IMR-90 (cell line): ENCODE data around the gene PEX10. TPM values are rescaled to one million over a fixed set of nuclear protein-coding genes. Genes with fewer than 3 reads are reported as not detected.

ENCODE experiments used
- ATAC-seq: fragments of 200-7000 bp; cut with Tn5 transposase; 2 replicates; pipeline ENCODE4 v1.9.1; 2020; ENCODE audit warnings: low read depth, mild to moderate bottlenecking, moderate library complexity
- BruUV-seq: library from RNA; stranded (reverse); fragments of 400-500 nt; replicated peaks from 2 replicates; lab custom pipeline; 2021; lab: Mats Ljungman, UMichigan
- CTCF ChIA-PET: fragments of 300-600 bp; formaldehyde crosslinking; extraction: SDS; loops from one replicate; lab custom pipeline; 2021; ENCODE audit warnings: antibody characterized with exemption; lab: Yijun Ruan, JAX
- POLR2A ChIA-PET: fragments of 300-600 bp; sonication (Branson Sonifier 250); formaldehyde crosslinking; loops from one replicate; lab custom pipeline; 2022; ENCODE audit warnings: antibody characterized with exemption; ENCODE audit not compliant: unreplicated experiment; lab: Charles Lee
- DNase-seq: peaks from one replicate; pipeline ENCODE4 v3.0.0; 2013
- H2AFZ ChIP-seq: replicated peaks from 2 replicates; pipeline ENCODE3; 2013; ENCODE audit warnings: low read length, mild to moderate bottlenecking; ENCODE audit not compliant: poor library complexity
- H2AK5ac ChIP-seq: 2 replicates; pipeline ENCODE4 v1.6.1; 2013; ENCODE audit warnings: low read depth, low read length, inconsistent platforms
- H2AK9ac ChIP-seq: replicated peaks from 2 replicates; pipeline ENCODE3; 2013; ENCODE audit warnings: mild to moderate bottlenecking, low read depth, low read length, moderate library complexity; ENCODE audit not compliant: poor library complexity
- H2BK120ac ChIP-seq: 2 replicates; pipeline ENCODE4 v1.6.1; 2013; ENCODE audit warnings: low read depth, low read length, inconsistent platforms
- H2BK15ac ChIP-seq: 3 replicates; pipeline ENCODE4 v1.6.1; 2013; ENCODE audit warnings: low read depth, low read length, inconsistent platforms
- H2BK20ac ChIP-seq: 2 replicates; pipeline ENCODE4 v1.6.1; 2013; ENCODE audit warnings: low read depth, mild to moderate bottlenecking, inconsistent platforms, low read length, moderate library complexity
- H2BK5ac ChIP-seq: 2 replicates; pipeline ENCODE4 v1.6.1; 2013; ENCODE audit warnings: mild to moderate bottlenecking, low read depth, low read length, inconsistent platforms; ENCODE audit not compliant: poor library complexity, severe bottlenecking
- H3K14ac ChIP-seq: replicated peaks from 2 replicates; pipeline ENCODE4 v1.6.1; 2013; ENCODE audit warnings: low read depth, low read length, inconsistent platforms
- H3K18ac ChIP-seq: 2 replicates; pipeline ENCODE4 v1.6.1; 2013; ENCODE audit warnings: low read depth, low read length, control low read depth
- H3K23ac ChIP-seq: 2 replicates; pipeline ENCODE4 v1.6.1; 2013; ENCODE audit warnings: low read depth, low read length, inconsistent platforms
- H3K27ac ChIP-seq: 2 replicates; pipeline ENCODE4 v1.5.1; 2013; ENCODE audit warnings: mild to moderate bottlenecking, control low read depth, low read length; ENCODE audit not compliant: insufficient read depth
- H3K27me3 ChIP-seq: 2 replicates; pipeline ENCODE4 v1.6.1; 2013; ENCODE audit warnings: low read length; ENCODE audit not compliant: control insufficient read depth, insufficient read depth
- H3K36me3 ChIP-seq: 2 replicates; pipeline ENCODE4 v1.6.1; 2013; ENCODE audit warnings: low read length, mixed read lengths; ENCODE audit not compliant: control insufficient read depth, insufficient read depth
- H3K4ac ChIP-seq: 2 replicates; pipeline ENCODE4 v1.6.1; 2013; ENCODE audit warnings: low read depth, low read length, inconsistent platforms
- H3K4me1 ChIP-seq: 2 replicates; pipeline ENCODE4 v1.6.1; 2013; ENCODE audit warnings: low read length, mixed read lengths; ENCODE audit not compliant: control insufficient read depth, insufficient read depth
- H3K4me2 ChIP-seq: 2 replicates; pipeline ENCODE4 v1.6.1; 2013; ENCODE audit warnings: low read depth, mild to moderate bottlenecking, control low read depth, low read length, moderate library complexity
- H3K4me3 ChIP-seq: 2 replicates; pipeline ENCODE4 v1.5.1; 2013; ENCODE audit warnings: low read depth, mild to moderate bottlenecking, control low read depth, low read length, moderate library complexity; ENCODE audit not compliant: insufficient read depth
- H3K56ac ChIP-seq: 2 replicates; pipeline ENCODE4 v1.6.1; 2013; ENCODE audit warnings: low read length, inconsistent platforms; ENCODE audit not compliant: insufficient read depth; ENCODE audit errors: extremely low read depth
- H3K79me1 ChIP-seq, 2 experiments: 2 replicates each; pipeline ENCODE4 v1.6.1; 2013; ENCODE audit warnings: low read length in 2 of 2, inconsistent platforms in 1 of 2, low read depth in 1 of 2
- H3K9ac ChIP-seq: 2 replicates; pipeline ENCODE4 v1.6.1; 2013; ENCODE audit warnings: low read depth, low read length, control low read depth
- H3K9me1 ChIP-seq: 2 replicates; pipeline ENCODE4 v1.6.1; 2013; ENCODE audit warnings: low read length, inconsistent platforms; ENCODE audit not compliant: insufficient read depth
- H3K9me3 ChIP-seq: 2 replicates; pipeline ENCODE4 v1.6.1; 2013; ENCODE audit warnings: low read length; ENCODE audit not compliant: control insufficient read depth, insufficient read depth
- H4K20me1 ChIP-seq: 2 replicates; pipeline ENCODE4 v1.6.1; 2013; ENCODE audit warnings: low read length, inconsistent platforms; ENCODE audit not compliant: insufficient read depth
- H4K5ac ChIP-seq: 2 replicates; pipeline ENCODE4 v1.6.1; 2013; ENCODE audit warnings: mild to moderate bottlenecking, low read depth, low read length, control low read depth
- H4K8ac ChIP-seq, 2 experiments: 2 replicates each; pipeline ENCODE4 v1.6.1; 2013; ENCODE audit warnings: low read depth in 2 of 2, low read length in 2 of 2, control low read depth in 1 of 2, inconsistent platforms in 1 of 2
- H4K91ac ChIP-seq: 2 replicates; pipeline ENCODE4 v1.6.1; 2013; ENCODE audit warnings: low read depth, low read length, inconsistent platforms; ENCODE audit not compliant: insufficient read depth
- BHLHE40 ChIP-seq: fragments of 150-350 bp; IDR thresholded peaks from 2 replicates; pipeline ENCODE4 v1.6.1; 2016; ENCODE audit warnings: mild to moderate bottlenecking, low read depth, low read length
- CEBPB ChIP-seq: IDR thresholded peaks from 2 replicates; pipeline ENCODE4 v1.6.1; 2012; ENCODE audit warnings: low read depth, low read length, improper control_type of control experiment
- CHD1 ChIP-seq: IDR thresholded peaks from 2 replicates; pipeline ENCODE4 v1.6.1; 2012; ENCODE audit warnings: low read depth, low read length, improper control_type of control experiment
- FOS ChIP-seq: fragments of 150-350 bp; IDR thresholded peaks from 2 replicates; pipeline ENCODE4 v1.6.1; 2016; ENCODE audit warnings: low read depth, low read length
- MAFK ChIP-seq: IDR thresholded peaks from 2 replicates; pipeline ENCODE4 v1.6.1; 2012; ENCODE audit warnings: low read depth, low read length, improper control_type of control experiment
- MAZ ChIP-seq: IDR thresholded peaks from 2 replicates; pipeline ENCODE4 v1.6.1; 2012; ENCODE audit warnings: low read depth, mild to moderate bottlenecking, low read length, improper control_type of control experiment, moderate library complexity, borderline replicate concordance
- MXI1 ChIP-seq: IDR thresholded peaks from 2 replicates; pipeline ENCODE4 v1.6.1; 2012; ENCODE audit warnings: low read depth, mild to moderate bottlenecking, low read length, moderate library complexity, borderline replicate concordance
- NFE2L2 ChIP-seq: fragments of 150-350 bp; IDR thresholded peaks from 2 replicates; pipeline ENCODE4 v1.6.1; 2016; ENCODE audit warnings: low read depth, mild to moderate bottlenecking, low read length
- POLR2A ChIP-seq: IDR thresholded peaks from 2 replicates; pipeline ENCODE4 v1.6.1; 2012; ENCODE audit warnings: mild to moderate bottlenecking, low read depth, low read length
- RAD21 ChIP-seq: IDR thresholded peaks from 2 replicates; pipeline ENCODE4 v1.6.1; 2012; ENCODE audit warnings: low read length, improper control_type of control experiment
- RCOR1 ChIP-seq: IDR thresholded peaks from 2 replicates; pipeline ENCODE4 v1.6.1; 2012; ENCODE audit warnings: mild to moderate bottlenecking, low read length, improper control_type of control experiment; ENCODE audit not compliant: insufficient replicate concordance
- RFX5 ChIP-seq: IDR thresholded peaks from 2 replicates; pipeline ENCODE4 v1.8.0; 2012; ENCODE audit warnings: low read depth, mild to moderate bottlenecking, low read length, moderate library complexity
- SMC3 ChIP-seq: fragments of 150-350 bp; IDR thresholded peaks from 2 replicates; pipeline ENCODE4 v1.6.1; 2016; ENCODE audit warnings: low read depth, mild to moderate bottlenecking, antibody characterized with exemption, low read length, moderate library complexity
- USF2 ChIP-seq: fragments of 150-350 bp; IDR thresholded peaks from 2 replicates; pipeline ENCODE4 v1.6.1; 2017; ENCODE audit warnings: mild to moderate bottlenecking, antibody characterized with exemption, low read length, low read depth
- WGBS, 2 experiments: methylation state at CpG; one replicate each; pipeline versions ENCODE4 v1.1.5 to v1.1.7; 2013; ENCODE audit warnings: missing lambda C conversion rate in 2 of 2; ENCODE audit not compliant: insufficient read length in 1 of 2; ENCODE audit errors: extremely low coverage in 2 of 2; 5-methylcytosine and 5-hydroxymethylcytosine counted together
- dilution Hi-C: fragments of 300-500 bp; cut with HindIII; formaldehyde crosslinking; loops from one replicate; pipeline ENCODE4 v1.14.3; 2018; ENCODE audit warnings: low sequenced_read_pairs; ENCODE audit not compliant: unreplicated experiment
- in situ Hi-C: fragments of 300-500 bp; cut with MboI; formaldehyde crosslinking; loops from 3 replicates; pipeline ENCODE4 v1.14.3; 2019; ENCODE audit warnings: low sequenced_read_pairs, inconsistent platforms, mixed read lengths
- intact Hi-C: fragments of 100-400 bp; cut with micrococcal nuclease; formaldehyde crosslinking; loops from 2 replicates; pipeline ENCODE4 v1.10.0; 2022
- polyA plus RNA-seq, 3 experiments: library from polyadenylated mRNA; depleted of rRNA; stranded (reverse); fragments of >200 nt; gene quantifications; 2 replicates each; pipeline ENCODE4 v1.2.3, GENCODE V29; 2012; ENCODE audit warnings: low replicate concordance in 1 of 3
- total RNA-seq: library from RNA; depleted of rRNA; stranded (reverse); fragments of >200 nt; gene quantifications from 2 replicates; pipeline ENCODE4 v1.2.3, GENCODE V29; 2012
- TF ChIP-seq, protein P1 (sequence below): fragments of 150-350 bp; IDR thresholded peaks from 2 replicates; pipeline ENCODE4 v1.6.1; 2016; ENCODE audit warnings: low read depth, mild to moderate bottlenecking, low read length, moderate library complexity, borderline replicate concordance
- TF ChIP-seq, protein P2 (sequence below): conservative IDR thresholded peaks from 2 replicates; pipeline ENCODE4 v1.5.1; 2012; ENCODE audit warnings: mild to moderate bottlenecking, low read depth, low read length, improper control_type of control experiment

PEX10 gene
- total and polyA plus RNA-seq, 2 of the 4 experiments (the other 2 are of a cell fraction) = 16.9 to 19.7 TPM

DNA sequence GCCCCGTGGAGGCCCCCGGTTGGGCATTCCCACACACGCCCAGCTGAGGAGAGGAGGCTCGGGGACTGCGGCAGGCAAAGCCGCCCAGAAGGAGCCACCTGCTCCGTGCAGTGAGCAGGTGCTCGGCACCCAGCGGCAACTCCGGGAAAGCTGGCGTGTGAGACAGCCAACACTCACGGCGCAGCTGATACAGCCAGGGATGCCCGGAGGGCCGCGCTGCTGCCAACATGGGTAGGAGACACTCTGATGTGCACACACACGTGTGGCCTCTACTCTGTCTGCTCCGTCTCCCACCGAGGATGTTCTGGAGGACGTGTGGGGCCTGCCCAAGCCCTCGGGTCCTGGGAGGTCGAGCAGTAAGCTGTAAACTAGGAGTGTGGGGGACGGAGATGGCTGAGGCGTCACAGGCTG, 33.9 kb downstream of the PEX10 start:
- Histone ChIP-seq H3K27ac (no peak overlapping the region), H2BK120ac (no peak overlapping the region), H3K9me1 (no peaks in the 10 kb centered on the region), H2AFZ (no peak overlapping the region), H3K9me3 (no peaks in the 10 kb centered on the region), H2BK20ac (no peak overlapping the region), H3K4me2 (no peak overlapping the region), H3K56ac (no peak overlapping the region), H4K91ac (no peak overlapping the region), H3K4me1 (no peaks in the 10 kb centered on the region), H2AK5ac (no peak overlapping the region), H3K27me3 (no peaks in the 10 kb centered on the region), H2AK9ac (peak overlapping the region; percentile 11), H3K18ac (no peak overlapping the region), H2BK5ac (no peak overlapping the region), H2BK15ac (no peak overlapping the region), H3K36me3 (no peaks in the 10 kb centered on the region), H3K4ac (no peak overlapping the region), H4K20me1 (no peaks in the 10 kb centered on the region; the same call in 1 of the 2 replicates), H3K14ac (no peak overlapping the region), H4K5ac (no peak overlapping the region), H3K9ac (no peak overlapping the region), H3K23ac (no peak overlapping the region), H3K79me1 (no peaks in the 10 kb centered on the region), H4K8ac (no peak overlapping the region), H3K4me3 (no peak overlapping the region)
- in situ Hi-C loops (no loop called here), intact Hi-C loops (no loop called here), dilution Hi-C loops (no loop called here)
- TF ChIP-seq NFE2L2 (no peak), MXI1 (no peak), BHLHE40 (no peak), SMC3 (no peak), CHD1 (no peak), USF2 (no peak), MAZ (no peak), MAFK (no peak), FOS (no peak), RAD21 (no peak), POLR2A (no peak), RCOR1 (no peak), RFX5 (no peak), CEBPB (no peak)
- TF ChIP-seq, protein P1, sequence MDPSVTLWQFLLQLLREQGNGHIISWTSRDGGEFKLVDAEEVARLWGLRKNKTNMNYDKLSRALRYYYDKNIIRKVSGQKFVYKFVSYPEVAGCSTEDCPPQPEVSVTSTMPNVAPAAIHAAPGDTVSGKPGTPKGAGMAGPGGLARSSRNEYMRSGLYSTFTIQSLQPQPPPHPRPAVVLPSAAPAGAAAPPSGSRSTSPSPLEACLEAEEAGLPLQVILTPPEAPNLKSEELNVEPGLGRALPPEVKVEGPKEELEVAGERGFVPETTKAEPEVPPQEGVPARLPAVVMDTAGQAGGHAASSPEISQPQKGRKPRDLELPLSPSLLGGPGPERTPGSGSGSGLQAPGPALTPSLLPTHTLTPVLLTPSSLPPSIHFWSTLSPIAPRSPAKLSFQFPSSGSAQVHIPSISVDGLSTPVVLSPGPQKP = no peak
- TF ChIP-seq, protein P2, sequence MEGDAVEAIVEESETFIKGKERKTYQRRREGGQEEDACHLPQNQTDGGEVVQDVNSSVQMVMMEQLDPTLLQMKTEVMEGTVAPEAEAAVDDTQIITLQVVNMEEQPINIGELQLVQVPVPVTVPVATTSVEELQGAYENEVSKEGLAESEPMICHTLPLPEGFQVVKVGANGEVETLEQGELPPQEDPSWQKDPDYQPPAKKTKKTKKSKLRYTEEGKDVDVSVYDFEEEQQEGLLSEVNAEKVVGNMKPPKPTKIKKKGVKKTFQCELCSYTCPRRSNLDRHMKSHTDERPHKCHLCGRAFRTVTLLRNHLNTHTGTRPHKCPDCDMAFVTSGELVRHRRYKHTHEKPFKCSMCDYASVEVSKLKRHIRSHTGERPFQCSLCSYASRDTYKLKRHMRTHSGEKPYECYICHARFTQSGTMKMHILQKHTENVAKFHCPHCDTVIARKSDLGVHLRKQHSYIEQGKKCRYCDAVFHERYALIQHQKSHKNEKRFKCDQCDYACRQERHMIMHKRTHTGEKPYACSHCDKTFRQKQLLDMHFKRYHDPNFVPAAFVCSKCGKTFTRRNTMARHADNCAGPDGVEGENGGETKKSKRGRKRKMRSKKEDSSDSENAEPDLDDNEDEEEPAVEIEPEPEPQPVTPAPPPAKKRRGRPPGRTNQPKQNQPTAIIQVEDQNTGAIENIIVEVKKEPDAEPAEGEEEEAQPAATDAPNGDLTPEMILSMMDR = no peak
- CTCF ChIA-PET = no interaction called here
- ATAC-seq (no peak), DNase-seq (no peak)
- 88% methylated on average over 7 of the region's 24 CpGs; no CpG with 5 or more reads in 1 of the 2 experiments for WGBS, 2 experiments
- no TSS peak for BruUV-seq
- POLR2A ChIA-PET = no interaction called here
